RWPE2 (cell line): ENCODE measurements around the gene GOLM1.

Experiments used
- ATAC-seq: fragments of 200-7000 bp; cut with Tn5 transposase; 3 replicates; pipeline ENCODE4 v1.9.1; 2021; ENCODE audit warnings: low read depth
- DNase-seq: peaks from one replicate; pipeline ENCODE4 v3.0.0-alpha.2; 2020; ENCODE audit warnings: low spot score
- H3K27ac ChIP-seq: fragments of 450-650 bp; 2 replicates; pipeline ENCODE4 v1.5.1; 2017; ENCODE audit warnings: mild to moderate bottlenecking; ENCODE audit not compliant: poor library complexity, severe bottlenecking
- H3K27me3 ChIP-seq: fragments of 250-450 bp; sonication (Bioruptor Pico); 2 replicates; pipeline ENCODE4 v1.5.1; 2021; ENCODE audit warnings: mild to moderate bottlenecking, moderate library complexity; ENCODE audit not compliant: insufficient read depth, poor library complexity, severe bottlenecking
- H3K36me3 ChIP-seq: fragments of 250-450 bp; sonication (Bioruptor Pico); 2 replicates; pipeline ENCODE4 v1.5.1; 2020; ENCODE audit warnings: low read depth, mild to moderate bottlenecking, moderate library complexity
- H3K4me1 ChIP-seq: fragments of 250-450 bp; sonication (Bioruptor Pico); 2 replicates; pipeline ENCODE4 v1.5.1; 2021; ENCODE audit warnings: mild to moderate bottlenecking, moderate library complexity; ENCODE audit not compliant: insufficient read depth, poor library complexity, severe bottlenecking
- H3K4me3 ChIP-seq: fragments of 250-450 bp; sonication (Bioruptor Pico); 2 replicates; pipeline ENCODE4 v1.5.1; 2021; ENCODE audit warnings: mild to moderate bottlenecking, moderate library complexity; ENCODE audit not compliant: severe bottlenecking
- H3K9me3 ChIP-seq: fragments of 250-450 bp; sonication (Bioruptor Pico); 2 replicates; pipeline ENCODE4 v1.5.1; 2021; ENCODE audit warnings: mild to moderate bottlenecking, moderate library complexity; ENCODE audit not compliant: severe bottlenecking
- CTCF ChIP-seq: fragments of 450-650 bp; IDR thresholded peaks from one replicate; pipeline ENCODE4 v1.5.1; 2017; ENCODE audit warnings: mild to moderate bottlenecking, moderate library complexity; ENCODE audit not compliant: poor library complexity, severe bottlenecking

GOLM1 gene

GRCh38 chr9:85978496-85978895, 120.9 kb downstream of the GOLM1 start:
- Histone ChIP-seq H3K4me3 (no peak overlapping the region), H3K27ac (no peak overlapping the region), H3K4me1 (no peaks in the 10 kb centered on the region), H3K27me3 (no peaks in the 10 kb centered on the region), H3K9me3 (no peaks in the 10 kb centered on the region), H3K36me3 (peaks cover 95% of the 10 kb centered on the region)
- no peak for ATAC-seq
- no peak for DNase-seq
- TF ChIP-seq CTCF = no peak
